ENCODE measurements around the gene CEMIP.

DNA sequence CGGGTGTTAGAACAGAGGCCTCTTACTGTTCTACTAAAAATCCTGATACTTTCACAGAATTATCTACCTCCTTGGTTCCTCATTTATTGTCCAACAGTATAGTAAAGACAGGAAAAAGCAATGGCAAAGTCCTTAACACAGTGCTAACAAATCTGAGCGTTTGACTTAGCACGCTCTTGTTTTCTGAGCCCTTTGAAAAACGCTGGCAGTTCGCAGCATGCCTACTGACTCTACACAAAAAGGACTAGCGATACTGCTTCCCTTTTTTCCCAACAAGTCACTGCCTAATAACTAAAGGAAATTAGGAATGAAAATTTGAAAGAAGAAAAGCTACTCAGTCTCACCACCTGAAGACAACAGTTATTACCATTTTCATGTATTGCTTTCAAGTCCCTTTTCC is 34.8 kb upstream of the CEMIP start:
- TF ChIP-seq ZFP69B (tag by site-specific recombination; IDR thresholded peaks at IDR 0.05) (no peak), ZNF138 (tag by site-specific recombination; IDR thresholded peaks at IDR 0.05; ENCODE audit: borderline replicate concordance) (no peak), ZNF24 (tag by site-specific recombination; IDR thresholded peaks at IDR 0.05) (no peak), ZNF280D (tag by site-specific recombination; IDR thresholded peaks at IDR 0.05) (no peak)
- TF ChIP-seq, protein P1, sequence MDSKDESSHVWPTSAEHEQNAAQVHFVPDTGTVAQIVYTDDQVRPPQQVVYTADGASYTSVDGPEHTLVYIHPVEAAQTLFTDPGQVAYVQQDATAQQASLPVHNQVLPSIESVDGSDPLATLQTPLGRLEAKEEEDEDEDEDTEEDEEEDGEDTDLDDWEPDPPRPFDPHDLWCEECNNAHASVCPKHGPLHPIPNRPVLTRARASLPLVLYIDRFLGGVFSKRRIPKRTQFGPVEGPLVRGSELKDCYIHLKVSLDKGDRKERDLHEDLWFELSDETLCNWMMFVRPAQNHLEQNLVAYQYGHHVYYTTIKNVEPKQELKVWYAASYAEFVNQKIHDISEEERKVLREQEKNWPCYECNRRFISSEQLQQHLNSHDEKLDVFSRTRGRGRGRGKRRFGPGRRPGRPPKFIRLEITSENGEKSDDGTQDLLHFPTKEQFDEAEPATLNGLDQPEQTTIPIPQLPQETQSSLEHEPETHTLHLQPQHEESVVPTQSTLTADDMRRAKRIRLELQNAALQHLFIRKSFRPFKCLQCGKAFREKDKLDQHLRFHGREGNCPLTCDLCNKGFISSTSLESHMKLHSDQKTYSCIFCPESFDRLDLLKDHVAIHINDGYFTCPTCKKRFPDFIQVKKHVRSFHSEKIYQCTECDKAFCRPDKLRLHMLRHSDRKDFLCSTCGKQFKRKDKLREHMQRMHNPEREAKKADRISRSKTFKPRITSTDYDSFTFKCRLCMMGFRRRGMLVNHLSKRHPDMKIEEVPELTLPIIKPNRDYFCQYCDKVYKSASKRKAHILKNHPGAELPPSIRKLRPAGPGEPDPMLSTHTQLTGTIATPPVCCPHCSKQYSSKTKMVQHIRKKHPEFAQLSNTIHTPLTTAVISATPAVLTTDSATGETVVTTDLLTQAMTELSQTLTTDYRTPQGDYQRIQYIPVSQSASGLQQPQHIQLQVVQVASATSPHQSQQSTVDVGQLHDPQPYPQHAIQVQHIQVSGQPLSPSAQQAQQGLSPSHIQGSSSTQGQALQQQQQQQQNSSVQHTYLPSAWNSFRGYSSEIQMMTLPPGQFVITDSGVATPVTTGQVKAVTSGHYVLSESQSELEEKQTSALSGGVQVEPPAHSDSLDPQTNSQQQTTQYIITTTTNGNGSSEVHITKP (tag by site-specific recombination; IDR thresholded peaks at IDR 0.05): no peak

Measured in HEK293 (cell line).